Adrenal gland (tissue), 5 donors: ENCODE measurements around the gene SH2D1A.

ENCODE experiments used
- CTCF ChIP-seq, 6 experiments: fragments of 450-650 bp in 4 of 6; fragments of 200-600 bp in 2 of 6; sonication (generic) in 1 of 6; IDR thresholded peaks; 1 replicate in 5 of 6; 2 replicates in 1 of 6; pipeline versions ENCODE4 v1.5.1 to v1.8.0; 2016 to 2021; ENCODE audit warnings: antibody characterized with exemption in 6 of 6, mild to moderate bottlenecking in 2 of 6, moderate library complexity in 1 of 6
- POLR2A ChIP-seq, 2 donors: fragments of 450-650 bp; IDR thresholded peaks; one replicate each; pipeline ENCODE4 v1.6.1; 2017; ENCODE audit warnings: antibody characterized with exemption in 2 of 2, mild to moderate bottlenecking in 2 of 2, moderate library complexity in 1 of 2
- donor health status: DM: no; HTN: no; CAD: no.

- TF ChIP-seq POLR2A (IDR thresholded peaks at IDR 0.05) (no peak), CTCF (IDR thresholded peaks at IDR 0.05) (no peak)
Observed at GRCh38 chrX:124395145-124395880, 49.0 kb downstream of the SH2D1A start.
